HEK293T (cell line): ENCODE data around the gene HMCN2.

Source experiments
- CTBP1 ChIP-seq: fragments of 450-650 bp; IDR thresholded peaks from 2 replicates; pipeline ENCODE4 v1.6.1; 2016; ENCODE audit warnings: borderline replicate concordance
- ELF4 ChIP-seq: fragments of 450-650 bp; IDR thresholded peaks from 2 replicates; pipeline ENCODE4 v1.6.1; 2017; ENCODE audit warnings: antibody characterized with exemption
- FOXM1 ChIP-seq: fragments of 450-650 bp; IDR thresholded peaks from 2 replicates; pipeline ENCODE4 v1.6.1; 2017; ENCODE audit warnings: mild to moderate bottlenecking, borderline replicate concordance
- NFRKB ChIP-seq: fragments of 450-650 bp; IDR thresholded peaks from 2 replicates; pipeline ENCODE4 v1.6.1; 2016; ENCODE audit warnings: mild to moderate bottlenecking, moderate library complexity
- SP1 ChIP-seq: fragments of 450-650 bp; IDR thresholded peaks from 2 replicates; pipeline ENCODE4 v1.6.1; 2017
- SUZ12 ChIP-seq: fragments of 450-650 bp; IDR thresholded peaks from 2 replicates; pipeline ENCODE4 v1.6.1; 2016; ENCODE audit warnings: mild to moderate bottlenecking

DNA sequence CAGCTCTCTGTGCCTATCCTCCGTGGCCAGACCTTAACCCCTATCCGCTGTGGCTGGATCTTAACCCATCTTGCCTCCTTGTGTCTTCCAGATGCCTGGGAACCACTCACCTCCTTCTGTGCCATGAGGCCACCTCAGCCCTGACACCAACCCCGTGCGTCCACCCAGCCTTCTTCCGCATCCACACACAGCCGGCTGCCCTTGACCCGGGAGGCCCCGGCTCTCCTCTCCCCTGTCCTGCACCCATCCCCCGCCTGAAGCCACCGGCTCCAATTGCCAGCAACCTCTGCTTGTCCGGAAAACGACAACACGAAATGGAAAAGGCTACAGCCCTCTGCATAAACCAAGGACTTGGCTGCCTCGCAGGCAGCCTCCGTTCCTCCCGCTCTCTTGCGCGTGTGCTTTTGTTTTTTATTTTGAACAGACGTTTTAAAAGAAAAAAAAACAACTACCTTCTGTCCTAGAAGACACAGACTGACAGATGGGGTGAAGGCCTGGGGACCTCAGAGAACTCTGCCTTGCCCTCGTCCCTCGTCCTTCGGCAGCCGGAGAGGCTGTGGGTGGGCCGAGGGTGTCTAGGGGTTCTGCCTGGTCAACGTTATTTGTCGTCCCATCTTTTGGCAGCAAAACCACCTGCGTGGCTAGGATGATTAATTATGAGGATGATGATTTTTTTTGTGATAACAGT, 32.5 kb upstream of the HMCN2 start:
- TF ChIP-seq SP1 = no peak
- TF ChIP-seq FOXM1 = no peak
- no peak for TF ChIP-seq SUZ12
- no peak for TF ChIP-seq ELF4
- TF ChIP-seq CTBP1 = no peak
- TF ChIP-seq NFRKB = no peak
